Measurements from ENCODE around the gene NRXN3.

The NRXN3 gene

DNA sequence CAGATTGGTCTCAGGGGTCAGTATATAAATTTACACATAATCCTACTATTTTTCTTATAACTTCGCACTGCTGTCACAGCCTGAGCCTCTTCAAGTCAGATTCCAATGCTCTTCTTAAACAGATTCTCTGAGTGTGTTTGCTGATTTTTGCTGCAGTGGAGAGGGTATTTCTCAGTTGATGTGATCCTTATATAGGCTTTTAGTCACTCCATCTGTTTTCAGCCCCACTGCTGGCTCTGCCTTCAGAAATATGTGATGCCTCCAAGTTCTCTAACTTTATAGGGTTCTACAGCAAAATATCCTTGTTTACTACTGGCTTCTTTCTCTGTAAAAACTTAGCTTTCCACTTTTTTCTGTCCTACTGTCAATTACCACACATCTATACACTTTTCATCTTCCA is 702.7 kb downstream of the NRXN3 start:
- TF ChIP-seq CTCF (IDR thresholded peaks at IDR 0.05; ENCODE audit: insufficient read depth, low read length, poor library complexity, severe bottlenecking) = no peak
- no peak for TF ChIP-seq EZH2phosphoT487 (conservative IDR thresholded peaks at IDR 0.05; ENCODE audit: low read length)

DNA sequence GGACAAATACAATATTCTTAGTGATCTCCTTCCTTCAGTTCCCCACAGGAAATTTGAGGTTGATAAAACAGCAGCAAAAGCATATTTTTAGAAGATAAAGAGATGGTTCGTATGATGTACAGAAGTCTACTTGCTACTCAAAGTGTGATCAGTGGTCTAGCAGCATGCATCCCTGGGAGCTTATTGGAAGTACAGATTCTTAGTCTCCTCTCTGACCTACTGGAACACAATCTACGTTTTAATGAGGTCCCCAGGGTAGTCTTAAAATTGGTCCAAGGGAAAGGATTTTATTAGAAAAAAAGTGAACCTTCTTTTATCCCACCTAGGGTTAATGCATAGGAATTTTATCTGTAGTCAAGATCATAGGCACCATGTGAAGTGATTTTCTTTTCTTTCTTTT is 703.4 kb downstream of the NRXN3 start:
- Histone ChIP-seq H2AFZ (ENCODE audit: low read depth, low read length, severe bottlenecking) (no peak overlapping the region), H3K27me3 (ENCODE audit: low read length) (no peaks in the 10 kb centered on the region), H3K4me2 (ENCODE audit: low read depth, low read length, poor library complexity, severe bottlenecking) (no peak overlapping the region), H3K36me3 (ENCODE audit: low read length) (no peaks in the 10 kb centered on the region), H3K4me3 (ENCODE audit: insufficient read depth, low read length, poor library complexity, severe bottlenecking) (no peak overlapping the region), H3F3A (ENCODE audit: insufficient read depth) (no peaks in the 10 kb centered on the region), H3K9me2 (replicated peaks; ENCODE audit: insufficient read depth, low read length) (no peaks in the 10 kb centered on the region), H3K9ac (ENCODE audit: low read length) (no peak overlapping the region), H3K9me3 (ENCODE audit: insufficient read depth, low read length) (no peaks in the 10 kb centered on the region), H3K79me2 (ENCODE audit: insufficient read depth, low read length) (no peaks in the 10 kb centered on the region), H4K20me1 (ENCODE audit: low read depth, low read length) (no peaks in the 10 kb centered on the region), H3K27ac (ENCODE audit: low read depth, low read length) (no peak overlapping the region)
- TF ChIP-seq CTCF (IDR thresholded peaks at IDR 0.05; ENCODE audit: insufficient read depth, low read length, poor library complexity, severe bottlenecking) (no peak), EZH2phosphoT487 (conservative IDR thresholded peaks at IDR 0.05; ENCODE audit: low read length) (no peak)

More for the DNA sequence above, 702.7 kb downstream of the NRXN3 start:
- H3K4me2 ChIP-seq (ENCODE audit: low read depth, low read length, poor library complexity, severe bottlenecking) = no peak overlapping the region
- H3K9ac ChIP-seq (ENCODE audit: low read length) = no peak overlapping the region
- no peak overlapping the region for H3K27ac ChIP-seq (ENCODE audit: low read depth, low read length)
- no peaks in the 10 kb centered on the region for H3F3A ChIP-seq (ENCODE audit: insufficient read depth)
- no peak overlapping the region for H3K4me3 ChIP-seq (ENCODE audit: insufficient read depth, low read length, poor library complexity, severe bottlenecking)
- H3K79me2 ChIP-seq (ENCODE audit: insufficient read depth, low read length) = no peaks in the 10 kb centered on the region
- H2AFZ ChIP-seq (ENCODE audit: low read depth, low read length, severe bottlenecking) = no peak overlapping the region
- no peaks in the 10 kb centered on the region for H3K9me2 ChIP-seq (replicated peaks; ENCODE audit: insufficient read depth, low read length)
- H3K9me3 ChIP-seq (ENCODE audit: insufficient read depth, low read length) = no peaks in the 10 kb centered on the region
- H3K27me3 ChIP-seq (ENCODE audit: low read length) = no peaks in the 10 kb centered on the region
- H3K36me3 ChIP-seq (ENCODE audit: low read length) = no peaks in the 10 kb centered on the region
- no peaks in the 10 kb centered on the region for H4K20me1 ChIP-seq (ENCODE audit: low read depth, low read length)

DNA sequence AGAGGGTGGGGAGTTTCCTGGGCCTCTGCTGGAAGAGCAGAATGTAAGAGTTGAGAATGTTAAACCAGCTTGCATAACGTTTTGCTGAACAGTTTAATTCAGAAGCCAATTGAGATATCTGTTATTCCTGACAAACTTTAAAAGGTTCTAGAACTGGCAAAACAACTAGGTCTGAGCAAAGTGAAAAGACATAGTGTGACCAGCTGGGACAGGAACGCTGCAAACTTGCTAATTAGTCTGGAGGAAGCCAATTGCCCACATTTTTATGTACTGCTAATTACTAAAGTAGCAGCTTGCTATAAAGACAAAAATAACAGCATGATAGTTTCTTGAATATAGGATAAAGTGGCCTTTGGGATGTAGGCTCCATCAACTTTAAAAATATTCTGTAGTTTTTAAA is 704.9 kb downstream of the NRXN3 start:
- Histone ChIP-seq H3K9ac (ENCODE audit: low read length) (no peak overlapping the region), H3F3A (ENCODE audit: insufficient read depth) (no peaks in the 10 kb centered on the region), H3K27me3 (ENCODE audit: low read length) (no peaks in the 10 kb centered on the region), H2AFZ (ENCODE audit: low read depth, low read length, severe bottlenecking) (no peak overlapping the region), H4K20me1 (ENCODE audit: low read depth, low read length) (no peaks in the 10 kb centered on the region), H3K27ac (ENCODE audit: low read depth, low read length) (no peak overlapping the region), H3K36me3 (ENCODE audit: low read length) (no peaks in the 10 kb centered on the region), H3K4me3 (ENCODE audit: insufficient read depth, low read length, poor library complexity, severe bottlenecking) (no peak overlapping the region), H3K9me3 (ENCODE audit: insufficient read depth, low read length) (no peaks in the 10 kb centered on the region), H3K79me2 (ENCODE audit: insufficient read depth, low read length) (no peaks in the 10 kb centered on the region), H3K4me2 (ENCODE audit: low read depth, low read length, poor library complexity, severe bottlenecking) (no peak overlapping the region), H3K9me2 (replicated peaks; ENCODE audit: insufficient read depth, low read length) (no peaks in the 10 kb centered on the region)
- TF ChIP-seq CTCF (IDR thresholded peaks at IDR 0.05; ENCODE audit: insufficient read depth, low read length, poor library complexity, severe bottlenecking) (no peak), EZH2phosphoT487 (conservative IDR thresholded peaks at IDR 0.05; ENCODE audit: low read length) (no peak)
